ENCODE measurements around the gene TEX30. TPM values are rescaled to one million over a fixed set of nuclear protein-coding genes. Genes with fewer than 3 reads are reported as not detected.
A peak's percentile ranks its signal among the peaks of the same experiment; 100 is the strongest.

TEX30 gene
- total RNA-seq = 9.7 and 16.1 TPM in 2 replicates

DNA sequence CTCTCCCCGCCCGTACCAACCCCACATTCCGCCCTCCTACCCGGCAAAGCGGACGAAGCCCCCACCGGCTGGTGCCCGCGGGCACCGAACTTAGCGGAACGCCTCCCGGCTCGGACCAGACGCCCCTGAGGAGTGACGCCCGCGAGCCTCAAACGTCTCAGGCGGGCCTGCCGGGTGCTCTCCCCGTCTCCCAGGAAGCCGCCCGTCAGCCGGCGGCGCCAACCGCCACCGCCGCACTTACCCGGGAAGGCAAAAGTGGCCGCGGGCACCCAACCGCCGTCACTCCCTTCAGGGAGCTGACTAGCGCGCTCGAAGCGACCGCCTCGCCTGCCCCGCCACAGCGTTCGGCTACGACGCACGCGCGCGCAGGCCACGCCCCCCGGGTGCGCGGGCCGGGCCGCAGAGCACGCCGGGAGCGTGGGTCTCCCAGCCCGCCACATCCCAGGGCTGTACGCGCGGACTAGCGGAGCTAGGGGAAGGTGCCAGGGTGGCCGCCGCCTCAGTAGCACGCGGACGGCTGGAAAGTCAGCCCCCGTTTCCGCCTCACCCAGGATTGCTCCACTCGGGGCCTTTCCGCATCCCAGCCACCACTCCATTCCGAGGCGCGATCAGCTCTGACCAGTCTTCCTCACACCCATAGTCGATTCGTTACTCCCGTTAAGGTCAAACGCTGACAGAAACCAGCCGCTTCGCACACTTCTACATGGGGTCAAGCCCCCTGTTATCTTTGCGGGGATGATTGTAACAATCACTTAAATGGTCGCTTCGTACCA, at the start of gene TEX30:
TEX30 (minus strand) TSS at position 346 of the 773 bp plus-strand sequence. CDS start 3,760 bp downstream, outside the sequence.
- FAIRE-seq (no peak), DNase-seq (ENCODE audit: low read depth) (peak; percentile 62)
- Histone ChIP-seq H3K4me3 (ENCODE audit: low read depth, low read length) (peak within 1 kb of the TSS; percentile 66), H3K27me3 (ENCODE audit: control insufficient read depth, insufficient read depth, low read length) (no peaks in the 10 kb centered on the region), H3K36me3 (ENCODE audit: control insufficient read depth, insufficient read depth, low read length) (no peaks in the 10 kb centered on the region)
- TF ChIP-seq, protein P1, sequence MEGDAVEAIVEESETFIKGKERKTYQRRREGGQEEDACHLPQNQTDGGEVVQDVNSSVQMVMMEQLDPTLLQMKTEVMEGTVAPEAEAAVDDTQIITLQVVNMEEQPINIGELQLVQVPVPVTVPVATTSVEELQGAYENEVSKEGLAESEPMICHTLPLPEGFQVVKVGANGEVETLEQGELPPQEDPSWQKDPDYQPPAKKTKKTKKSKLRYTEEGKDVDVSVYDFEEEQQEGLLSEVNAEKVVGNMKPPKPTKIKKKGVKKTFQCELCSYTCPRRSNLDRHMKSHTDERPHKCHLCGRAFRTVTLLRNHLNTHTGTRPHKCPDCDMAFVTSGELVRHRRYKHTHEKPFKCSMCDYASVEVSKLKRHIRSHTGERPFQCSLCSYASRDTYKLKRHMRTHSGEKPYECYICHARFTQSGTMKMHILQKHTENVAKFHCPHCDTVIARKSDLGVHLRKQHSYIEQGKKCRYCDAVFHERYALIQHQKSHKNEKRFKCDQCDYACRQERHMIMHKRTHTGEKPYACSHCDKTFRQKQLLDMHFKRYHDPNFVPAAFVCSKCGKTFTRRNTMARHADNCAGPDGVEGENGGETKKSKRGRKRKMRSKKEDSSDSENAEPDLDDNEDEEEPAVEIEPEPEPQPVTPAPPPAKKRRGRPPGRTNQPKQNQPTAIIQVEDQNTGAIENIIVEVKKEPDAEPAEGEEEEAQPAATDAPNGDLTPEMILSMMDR (IDR thresholded peaks at IDR 0.05; ENCODE audit: insufficient read depth, low read length, severe bottlenecking) = no peak

DNA sequence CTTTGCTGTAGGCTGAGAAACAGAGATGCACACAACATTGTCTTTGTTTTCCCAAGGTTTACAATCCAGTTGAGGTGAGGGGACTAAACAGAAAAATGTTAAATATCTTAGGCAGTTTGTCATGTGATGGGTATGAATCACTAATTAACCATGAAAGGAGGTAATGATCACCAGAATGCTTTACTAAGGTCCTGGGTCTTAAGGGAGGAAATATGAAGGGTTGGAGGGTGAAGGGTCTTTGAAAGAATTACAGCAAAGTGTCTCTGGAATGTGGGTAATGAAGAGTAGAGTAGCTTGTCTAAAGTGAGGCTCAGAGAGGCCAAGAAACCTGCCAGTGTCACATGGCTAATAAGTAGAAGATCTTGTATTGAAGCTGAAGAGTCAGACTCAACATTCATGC, 44.3 kb upstream of the TEX30 start:
- H3K36me3 ChIP-seq (ENCODE audit: control insufficient read depth, insufficient read depth, low read length) = no peaks in the 10 kb centered on the region
- TF ChIP-seq, protein P1 (IDR thresholded peaks at IDR 0.05; ENCODE audit: insufficient read depth, low read length, severe bottlenecking) = no peak
- H3K4me3 ChIP-seq (ENCODE audit: low read depth, low read length) = no peak overlapping the region
- FAIRE-seq = no peak
- H3K27me3 ChIP-seq (ENCODE audit: control insufficient read depth, insufficient read depth, low read length) = no peaks in the 10 kb centered on the region
- no peak for DNase-seq (ENCODE audit: low read depth)

DNA sequence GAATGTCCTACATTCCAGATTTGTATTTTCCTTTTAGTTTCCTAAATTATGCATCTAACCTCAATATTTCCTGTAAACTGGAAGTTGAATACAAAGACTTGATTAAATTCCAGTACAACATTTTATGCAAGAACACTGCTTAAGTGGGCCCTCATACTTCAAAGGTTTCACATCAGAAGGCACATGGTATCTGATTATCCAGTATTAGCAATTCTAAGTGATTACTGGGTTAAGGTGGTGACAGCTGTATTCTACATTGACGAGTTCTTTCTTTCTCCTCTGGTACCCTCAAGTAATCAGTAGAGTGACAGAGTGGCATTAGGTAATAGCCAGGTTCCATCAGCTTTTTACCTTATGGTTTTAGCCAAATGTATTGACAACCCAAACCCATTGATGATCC, 43.7 kb upstream of the TEX30 start:
- no peak for FAIRE-seq
- Histone ChIP-seq H3K27me3 (ENCODE audit: control insufficient read depth, insufficient read depth, low read length) (no peaks in the 10 kb centered on the region), H3K36me3 (ENCODE audit: control insufficient read depth, insufficient read depth, low read length) (no peaks in the 10 kb centered on the region), H3K4me3 (ENCODE audit: low read depth, low read length) (no peak overlapping the region)
- no peak for DNase-seq (ENCODE audit: low read depth)
- TF ChIP-seq, protein P1 (IDR thresholded peaks at IDR 0.05; ENCODE audit: insufficient read depth, low read length, severe bottlenecking) = no peak

DNA sequence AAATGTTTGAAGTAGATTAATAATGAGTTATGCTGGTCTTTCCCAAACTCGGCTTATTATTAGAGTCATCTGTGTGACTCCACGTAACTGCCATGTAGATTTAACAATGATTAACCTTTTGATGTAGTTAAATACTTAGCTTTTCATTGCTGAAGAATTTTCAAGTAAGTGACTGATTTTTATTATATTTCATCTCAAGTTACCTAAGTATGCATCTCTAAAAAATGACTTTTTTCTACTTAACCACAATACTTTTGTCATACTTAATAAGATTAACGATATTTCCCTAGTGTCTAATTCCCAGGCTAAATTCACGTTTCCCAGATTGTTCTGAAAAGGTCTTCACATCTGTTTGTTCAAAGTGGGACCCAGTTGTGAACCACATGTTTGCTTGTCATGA, 43.1 kb upstream of the TEX30 start:
- H3K27me3 ChIP-seq (ENCODE audit: control insufficient read depth, insufficient read depth, low read length) = no peaks in the 10 kb centered on the region
- FAIRE-seq (no peak), DNase-seq (ENCODE audit: low read depth) (no peak)
- no peak overlapping the region for H3K4me3 ChIP-seq (ENCODE audit: low read depth, low read length)
- H3K36me3 ChIP-seq (ENCODE audit: control insufficient read depth, insufficient read depth, low read length) = no peaks in the 10 kb centered on the region
- TF ChIP-seq, protein P1 (IDR thresholded peaks at IDR 0.05; ENCODE audit: insufficient read depth, low read length, severe bottlenecking) = no peak

DNA sequence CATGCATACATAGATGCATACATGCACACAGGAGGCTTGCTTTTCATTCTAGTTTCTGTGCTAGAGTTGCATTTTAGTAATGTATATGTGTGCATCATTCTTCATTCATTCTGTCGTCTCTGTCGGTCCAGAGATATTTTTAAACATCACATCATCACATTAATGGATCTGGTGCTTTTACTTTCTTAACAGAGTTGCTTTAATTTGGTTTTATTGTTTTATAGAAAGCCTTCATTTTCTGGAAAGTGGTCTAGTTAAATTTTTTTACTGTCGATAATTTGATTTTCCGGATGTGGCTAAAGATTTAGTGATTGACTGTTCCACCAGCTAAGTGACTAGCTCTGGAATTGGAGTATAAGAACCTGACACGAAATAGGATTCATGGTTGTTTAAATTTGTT, 42.2 kb upstream of the TEX30 start:
- Histone ChIP-seq H3K4me3 (ENCODE audit: low read depth, low read length) (no peak overlapping the region), H3K36me3 (ENCODE audit: control insufficient read depth, insufficient read depth, low read length) (no peaks in the 10 kb centered on the region), H3K27me3 (ENCODE audit: control insufficient read depth, insufficient read depth, low read length) (no peaks in the 10 kb centered on the region)
- TF ChIP-seq, protein P1 (IDR thresholded peaks at IDR 0.05; ENCODE audit: insufficient read depth, low read length, severe bottlenecking) = no peak
- FAIRE-seq (no peak), DNase-seq (ENCODE audit: low read depth) (no peak)

DNA sequence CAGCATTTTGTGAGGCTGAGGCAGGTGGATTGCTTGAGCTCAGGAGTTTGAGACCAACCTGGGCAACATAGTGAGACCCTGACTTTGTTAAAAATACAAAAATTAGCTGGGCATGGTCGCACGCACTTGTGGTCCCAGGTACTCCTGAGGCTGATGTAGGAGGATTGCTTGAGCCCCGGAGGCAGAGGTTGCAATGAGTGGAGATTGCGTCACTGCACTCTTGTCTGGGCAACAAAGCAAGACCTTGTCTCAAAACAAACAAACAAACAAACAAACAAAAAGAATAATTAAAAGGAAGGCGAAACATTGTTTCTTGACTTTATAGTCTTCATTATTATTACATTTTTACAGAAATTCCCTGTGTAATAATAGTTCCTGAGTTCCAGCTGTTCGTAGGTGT, 41.2 kb upstream of the TEX30 start:
- DNase-seq (ENCODE audit: low read depth) (no peak), FAIRE-seq (no peak)
- no peaks in the 10 kb centered on the region for H3K27me3 ChIP-seq (ENCODE audit: control insufficient read depth, insufficient read depth, low read length)
- no peaks in the 10 kb centered on the region for H3K36me3 ChIP-seq (ENCODE audit: control insufficient read depth, insufficient read depth, low read length)
- TF ChIP-seq, protein P1 (IDR thresholded peaks at IDR 0.05; ENCODE audit: insufficient read depth, low read length, severe bottlenecking) = no peak
- no peak overlapping the region for H3K4me3 ChIP-seq (ENCODE audit: low read depth, low read length)
